HFFc6 (cell line): ENCODE data around the gene UBE2I. TPM values are rescaled to one million over a fixed set of nuclear protein-coding genes. Genes with fewer than 3 reads are reported as not detected.

Experiments used
- DNase-seq: peaks from one replicate; pipeline ENCODE4 v3.0.0-alpha.2; 2018
- H3K27ac Mint-ChIP-seq: 2 replicates; pipeline ENCODE4 v1.8.0; 2020; ENCODE audit warnings: mild to moderate bottlenecking, mixed read lengths
- H3K27me3 Mint-ChIP-seq: 2 replicates; pipeline ENCODE4 v1.8.0; 2021; ENCODE audit warnings: mild to moderate bottlenecking, moderate library complexity, mixed read lengths; ENCODE audit not compliant: insufficient read depth
- H3K36me3 Mint-ChIP-seq: 2 replicates; pipeline ENCODE4 v1.8.0; 2021; ENCODE audit warnings: low read depth, mixed read lengths
- H3K4me1 Mint-ChIP-seq: 2 replicates; pipeline ENCODE4 v1.8.0; 2020; ENCODE audit warnings: low read depth, mixed read lengths
- H3K4me3 Mint-ChIP-seq: 2 replicates; pipeline ENCODE4 v1.8.0; 2020; ENCODE audit warnings: mild to moderate bottlenecking, moderate library complexity, mixed read lengths
- H3K9me3 Mint-ChIP-seq: 2 replicates; pipeline ENCODE4 v1.8.0; 2020; ENCODE audit warnings: mild to moderate bottlenecking, mixed read lengths
- total RNA-seq, 6 experiments: library from RNA; stranded (reverse); fragmentation: NEBNext Ultra II Directional; extraction: Animal tissue kit (Norgen Biotek cat#: 25700); gene quantifications; 2 replicates in 1 of 6; 3 replicates in 5 of 6; pipeline ENCODE4 v1.2.3, GENCODE V29; 2021
- TF ChIP-seq, protein P1 (sequence below): fragments of 200-600 bp; sonication (generic); IDR thresholded peaks from 2 replicates; pipeline ENCODE4 v1.5.0; 2021; ENCODE audit warnings: antibody characterized with exemption, mild to moderate bottlenecking

UBE2I gene
- total RNA-seq, 6 experiments from 2014 or later = 116 to 147 (median 138) TPM

DNA sequence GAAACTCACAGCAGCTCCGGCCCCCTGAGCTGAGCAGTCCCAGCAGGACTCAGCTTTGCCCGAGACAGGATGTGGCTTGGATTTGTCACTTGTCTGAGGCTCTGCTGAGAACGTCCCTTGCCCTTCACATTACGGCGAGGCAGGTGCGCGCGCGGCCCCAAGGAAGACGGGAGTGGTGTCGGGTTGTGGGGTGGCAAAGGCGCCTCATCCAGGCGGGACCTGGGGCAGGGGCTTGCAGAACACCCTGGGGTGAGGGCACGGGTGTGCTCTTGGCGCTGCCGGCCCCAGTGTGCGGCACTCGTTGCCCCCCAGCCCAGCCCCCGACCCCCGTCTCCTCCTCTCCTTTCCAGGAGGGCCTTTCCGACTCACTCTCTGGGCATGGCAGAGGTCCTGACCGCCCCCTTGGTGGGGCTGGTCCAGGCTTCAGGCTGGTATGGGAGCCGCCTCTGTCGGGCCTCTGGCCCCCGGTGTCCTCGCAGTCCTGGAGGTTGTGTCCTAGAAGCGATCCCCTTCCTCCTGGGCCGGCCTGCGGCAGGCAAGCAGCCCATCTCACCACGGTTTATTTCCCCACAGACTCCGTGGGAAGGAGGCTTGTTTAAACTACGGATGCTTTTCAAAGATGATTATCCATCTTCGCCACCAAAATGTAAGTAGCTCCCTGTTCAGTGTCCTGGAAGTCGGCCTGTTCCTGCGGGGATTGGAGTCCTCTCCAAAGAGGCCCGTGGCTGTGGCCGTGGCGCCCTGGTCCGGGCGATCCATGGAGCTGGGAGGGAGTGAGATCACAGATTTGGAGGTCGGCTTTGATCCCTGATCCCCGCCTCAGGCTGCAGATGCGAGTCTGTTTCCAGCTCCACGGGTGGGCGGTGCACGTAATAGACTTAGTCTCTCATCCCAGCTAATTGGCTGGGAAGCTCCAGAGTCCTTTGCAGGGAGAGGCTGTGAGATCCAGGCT lies 5.9 kb downstream of the UBE2I start:
- Mint-ChIP-seq H3K4me3 (no peak overlapping the region), H3K4me1 (peaks cover 14% of the 10 kb centered on the region)
- no peak for DNase-seq

DNA sequence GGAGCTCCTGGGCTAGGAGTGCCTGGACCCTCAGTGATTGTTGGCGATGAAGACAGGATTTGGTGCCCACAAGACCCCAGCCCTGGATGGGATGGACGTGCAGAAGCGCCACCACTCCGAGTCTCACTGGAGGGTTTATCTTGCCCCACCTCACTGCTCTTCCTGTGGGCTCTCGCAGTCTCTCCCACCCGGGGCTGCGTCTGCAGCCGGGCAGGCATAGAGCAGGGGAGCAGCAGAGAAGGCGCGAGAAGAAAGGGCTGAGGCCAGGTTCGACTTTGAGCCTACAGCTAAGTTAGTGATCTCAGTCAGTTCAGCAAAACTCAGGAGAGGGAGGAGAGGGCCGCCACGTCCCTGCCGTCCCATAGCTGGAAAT lies 6.6 kb downstream of the UBE2I start:
- no peaks in the 10 kb centered on the region for H3K9me3 Mint-ChIP-seq
- H3K27ac Mint-ChIP-seq = no peak overlapping the region
- H3K4me3 Mint-ChIP-seq = no peak overlapping the region
- H3K4me1 Mint-ChIP-seq = peaks cover 8% of the 10 kb centered on the region
- H3K27me3 Mint-ChIP-seq = peaks cover 2% of the 10 kb centered on the region; the same call in 1 of the 2 replicates
- H3K36me3 Mint-ChIP-seq = peaks cover 30% of the 10 kb centered on the region
- no peak for DNase-seq
- TF ChIP-seq, protein P1, sequence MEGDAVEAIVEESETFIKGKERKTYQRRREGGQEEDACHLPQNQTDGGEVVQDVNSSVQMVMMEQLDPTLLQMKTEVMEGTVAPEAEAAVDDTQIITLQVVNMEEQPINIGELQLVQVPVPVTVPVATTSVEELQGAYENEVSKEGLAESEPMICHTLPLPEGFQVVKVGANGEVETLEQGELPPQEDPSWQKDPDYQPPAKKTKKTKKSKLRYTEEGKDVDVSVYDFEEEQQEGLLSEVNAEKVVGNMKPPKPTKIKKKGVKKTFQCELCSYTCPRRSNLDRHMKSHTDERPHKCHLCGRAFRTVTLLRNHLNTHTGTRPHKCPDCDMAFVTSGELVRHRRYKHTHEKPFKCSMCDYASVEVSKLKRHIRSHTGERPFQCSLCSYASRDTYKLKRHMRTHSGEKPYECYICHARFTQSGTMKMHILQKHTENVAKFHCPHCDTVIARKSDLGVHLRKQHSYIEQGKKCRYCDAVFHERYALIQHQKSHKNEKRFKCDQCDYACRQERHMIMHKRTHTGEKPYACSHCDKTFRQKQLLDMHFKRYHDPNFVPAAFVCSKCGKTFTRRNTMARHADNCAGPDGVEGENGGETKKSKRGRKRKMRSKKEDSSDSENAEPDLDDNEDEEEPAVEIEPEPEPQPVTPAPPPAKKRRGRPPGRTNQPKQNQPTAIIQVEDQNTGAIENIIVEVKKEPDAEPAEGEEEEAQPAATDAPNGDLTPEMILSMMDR = no peak

More for the DNA sequence above, 5.9 kb downstream of the UBE2I start:
- Mint-ChIP-seq H3K27ac (no peak overlapping the region), H3K36me3 (peaks cover 37% of the 10 kb centered on the region), H3K27me3 (peaks cover 2% of the 10 kb centered on the region; the same call in 1 of the 2 replicates), H3K9me3 (no peaks in the 10 kb centered on the region)
- TF ChIP-seq, protein P1 = no peak

DNA sequence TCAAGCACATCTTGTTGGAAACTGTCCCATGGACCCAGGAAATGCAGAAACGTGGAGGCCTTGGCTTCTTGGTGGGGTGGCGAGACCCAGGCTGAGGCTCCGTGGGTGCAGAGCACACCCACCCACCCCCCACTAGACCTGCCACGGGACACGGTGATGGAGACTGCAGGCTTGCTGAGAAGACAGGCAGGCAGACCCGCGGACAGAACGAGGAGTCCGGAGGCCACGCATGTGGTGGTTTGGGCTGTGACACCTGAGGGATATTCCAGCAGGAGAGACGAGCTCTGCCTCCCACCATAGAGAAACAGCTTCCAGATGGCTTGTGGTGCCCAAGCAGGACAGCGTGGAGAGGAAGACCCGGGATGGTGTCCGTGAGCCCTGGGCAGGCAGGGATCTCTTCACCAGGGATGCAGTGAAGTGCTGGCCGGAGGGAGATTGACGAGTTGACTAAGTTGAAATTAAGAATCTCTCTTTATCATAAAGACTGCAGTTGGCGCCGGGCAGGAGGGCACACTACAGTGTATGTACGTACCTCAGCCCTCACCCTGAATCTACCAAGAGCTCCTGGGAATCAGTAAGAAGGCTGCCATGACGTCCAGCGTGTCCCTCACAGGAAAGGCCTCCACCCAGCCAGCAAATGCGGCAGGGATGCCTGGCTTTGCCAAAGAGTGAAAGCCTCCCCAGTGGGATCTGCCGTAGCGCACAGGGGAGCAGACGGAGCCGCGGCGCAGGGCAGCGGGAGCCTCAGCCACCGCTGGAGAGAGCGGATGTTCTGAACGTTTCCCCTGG lies 8.2 kb downstream of the UBE2I start:
- DNase-seq = no peak
- H3K27me3 Mint-ChIP-seq = peaks cover 3% of the 10 kb centered on the region
- peaks cover 29% of the 10 kb centered on the region for H3K36me3 Mint-ChIP-seq
- H3K27ac Mint-ChIP-seq = no peak overlapping the region
- no peaks in the 10 kb centered on the region for H3K4me1 Mint-ChIP-seq
- H3K4me3 Mint-ChIP-seq = no peak overlapping the region
- no peaks in the 10 kb centered on the region for H3K9me3 Mint-ChIP-seq
- TF ChIP-seq, protein P1 = no peak

DNA sequence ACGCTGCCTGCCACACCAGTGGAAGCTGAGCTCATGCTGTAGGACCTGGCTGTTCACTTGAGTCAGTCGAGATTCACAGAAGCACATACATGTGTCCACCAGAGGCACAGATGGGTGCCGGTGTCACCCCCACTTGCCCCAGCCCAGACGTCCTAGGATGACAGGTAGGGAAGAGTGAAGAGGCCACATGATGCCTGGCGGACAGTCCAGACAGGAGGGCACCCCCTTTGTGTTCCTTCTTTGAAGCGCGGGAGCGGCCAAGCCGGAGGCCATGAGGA lies 8.8 kb downstream of the UBE2I start:
- TF ChIP-seq, protein P1 = no peak

DNA sequence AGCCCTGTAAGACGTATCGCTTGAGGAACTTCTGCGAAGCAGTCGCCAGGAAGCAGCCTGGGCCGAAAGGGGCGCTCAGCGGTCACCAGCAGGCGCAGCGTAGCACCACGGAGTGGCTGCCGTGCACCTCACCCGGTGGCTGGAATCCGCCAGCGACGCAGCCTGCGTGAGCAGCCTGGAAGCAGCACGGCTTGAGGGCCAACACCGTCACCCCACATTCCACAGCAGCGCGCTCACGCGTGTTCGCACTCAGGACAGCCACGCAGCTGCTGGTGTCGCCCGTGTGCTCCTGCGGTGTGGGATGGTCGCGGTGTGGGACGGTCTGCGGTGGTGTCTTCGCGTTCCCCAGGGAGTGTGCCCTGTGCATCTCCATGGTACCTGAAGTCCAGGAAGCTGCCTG lies 9.6 kb downstream of the UBE2I start:
- Mint-ChIP-seq H3K27me3 (peaks cover 3% of the 10 kb centered on the region), H3K4me3 (no peak overlapping the region), H3K9me3 (no peaks in the 10 kb centered on the region), H3K27ac (no peak overlapping the region), H3K36me3 (peaks cover 29% of the 10 kb centered on the region), H3K4me1 (no peaks in the 10 kb centered on the region)
- no peak for DNase-seq
- TF ChIP-seq, protein P1 = 0 out of 2 replicates have a peak, but pooled peaks have one; percentile 12

More for the DNA sequence above, 8.8 kb downstream of the UBE2I start:
- Mint-ChIP-seq H3K4me1 (no peaks in the 10 kb centered on the region), H3K4me3 (no peak overlapping the region), H3K36me3 (peaks cover 29% of the 10 kb centered on the region), H3K27me3 (peaks cover 3% of the 10 kb centered on the region), H3K27ac (no peak overlapping the region), H3K9me3 (no peaks in the 10 kb centered on the region)
- no peak for DNase-seq
